ENCODE data around the gene INSRR.

Gene INSRR

DNA sequence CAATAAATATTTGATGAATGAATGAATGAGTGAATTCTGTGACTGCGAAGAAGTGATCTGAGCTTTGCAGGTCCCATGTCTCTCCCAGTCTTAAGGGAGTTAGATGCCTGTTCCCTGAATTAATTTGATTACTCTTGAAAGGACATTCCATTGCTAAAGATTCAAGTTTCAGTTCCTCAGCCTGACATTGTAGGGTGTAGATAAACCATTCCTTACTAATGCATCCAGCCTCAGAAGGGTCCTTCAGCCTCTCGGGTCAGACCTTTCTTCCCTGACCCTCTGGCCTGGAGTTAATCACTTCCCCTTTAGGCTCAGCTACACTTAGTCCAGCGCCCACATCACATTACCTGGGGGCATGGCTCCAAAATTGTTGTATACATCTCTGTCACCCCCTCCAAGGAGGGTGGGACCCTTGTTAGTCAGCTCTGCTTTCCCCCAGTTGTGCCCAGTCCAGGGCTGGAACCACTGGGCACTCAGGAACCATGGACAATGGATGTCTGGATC lies 2.6 kb downstream of the INSRR start:
- H3K27me3 ChIP-seq (ENCODE audit: control insufficient read depth, insufficient read depth, low read length), result peaks cover 91% of the 10 kb centered on the region
- H3K4me1 ChIP-seq (ENCODE audit: control insufficient read depth, insufficient read depth, low read length), result no peaks in the 10 kb centered on the region
- no peak overlapping the region for H3K4me3 ChIP-seq (ENCODE audit: low read depth, low read length)
- no peaks in the 10 kb centered on the region for H3K9me3 ChIP-seq (ENCODE audit: control insufficient read depth, insufficient read depth, low read length)
- H3K36me3 ChIP-seq (ENCODE audit: control insufficient read depth, insufficient read depth, low read length), result no peaks in the 10 kb centered on the region
- no peak overlapping the region for H3K9ac ChIP-seq (ENCODE audit: low read depth, low read length)

DNA sequence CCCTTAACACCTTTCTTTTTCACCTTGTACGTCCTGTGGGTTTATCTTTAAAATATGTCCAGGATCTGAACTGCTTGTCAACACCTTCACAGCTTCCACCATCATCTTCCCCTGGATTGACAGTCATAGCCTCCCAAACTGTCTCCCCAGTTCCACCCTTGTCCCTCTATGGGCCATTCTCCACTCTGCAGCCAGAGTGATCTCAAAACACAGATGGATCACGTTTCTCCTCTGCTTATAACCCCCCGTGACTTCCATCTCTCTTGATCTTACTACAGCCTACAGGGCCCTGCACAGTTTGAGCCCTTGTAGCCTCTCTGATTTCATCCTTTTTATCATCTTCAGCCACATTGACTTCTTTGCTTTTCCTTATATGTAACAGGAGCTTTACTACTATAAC lies 4.3 kb downstream of the INSRR start:
- Histone ChIP-seq H3K4me3 (ENCODE audit: low read depth, low read length) (no peak overlapping the region), H3K9me3 (ENCODE audit: control insufficient read depth, insufficient read depth, low read length) (no peaks in the 10 kb centered on the region), H3K4me1 (ENCODE audit: control insufficient read depth, insufficient read depth, low read length) (no peaks in the 10 kb centered on the region), H3K9ac (ENCODE audit: low read depth, low read length) (no peak overlapping the region), H3K36me3 (ENCODE audit: control insufficient read depth, insufficient read depth, low read length) (no peaks in the 10 kb centered on the region), H3K27me3 (ENCODE audit: control insufficient read depth, insufficient read depth, low read length) (peaks cover 92% of the 10 kb centered on the region)

DNA sequence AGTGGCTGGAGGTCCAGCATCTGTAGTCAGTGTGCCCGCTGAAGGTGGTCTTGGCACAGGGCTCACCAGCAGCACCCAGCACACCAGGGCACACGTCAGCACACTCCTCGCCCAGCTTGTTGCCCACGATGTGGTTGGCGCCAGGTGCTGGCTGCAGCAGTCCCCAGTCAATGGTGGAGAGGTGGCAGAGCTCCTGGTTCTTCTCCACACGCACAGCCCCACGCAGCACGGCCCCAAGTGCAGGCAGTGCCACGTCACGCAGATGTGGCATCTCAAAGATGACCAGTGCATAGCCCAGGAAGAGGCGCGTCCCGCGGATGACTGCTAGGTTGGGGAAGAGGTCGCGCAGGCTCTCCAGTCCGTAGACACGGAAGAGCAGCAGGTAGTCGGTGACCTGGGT lies 5.2 kb downstream of the INSRR start:
- Histone ChIP-seq H3K9me3 (ENCODE audit: control insufficient read depth, insufficient read depth, low read length) (no peaks in the 10 kb centered on the region), H3K9ac (ENCODE audit: low read depth, low read length) (no peak overlapping the region), H3K27me3 (ENCODE audit: control insufficient read depth, insufficient read depth, low read length) (peaks cover 92% of the 10 kb centered on the region), H3K4me1 (ENCODE audit: control insufficient read depth, insufficient read depth, low read length) (no peaks in the 10 kb centered on the region), H3K36me3 (ENCODE audit: control insufficient read depth, insufficient read depth, low read length) (no peaks in the 10 kb centered on the region), H3K4me3 (ENCODE audit: low read depth, low read length) (no peak overlapping the region)

DNA sequence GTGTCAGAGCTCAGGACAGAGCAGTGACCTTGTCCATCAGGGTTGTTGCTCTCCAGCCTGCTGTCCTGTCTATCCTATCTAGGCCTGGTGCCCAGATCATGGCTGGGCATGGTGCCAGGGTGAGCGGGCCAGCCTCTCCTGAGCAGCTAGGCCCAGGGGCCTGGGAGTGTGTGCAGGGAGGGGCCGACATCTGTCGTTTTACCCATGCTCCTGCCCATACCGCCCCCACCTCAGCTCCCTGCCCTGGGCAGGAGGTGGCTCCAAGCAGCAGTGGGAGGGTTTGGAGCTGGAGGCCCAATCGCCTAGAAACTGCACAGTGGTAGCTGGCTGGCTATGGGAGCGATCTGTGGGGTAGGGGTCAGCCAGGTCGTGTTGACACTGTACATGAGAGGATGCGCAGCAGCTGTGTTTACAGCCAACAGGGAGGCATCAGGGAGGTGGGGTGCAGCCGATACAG lies 6.5 kb downstream of the INSRR start:
- H3K36me3 ChIP-seq (ENCODE audit: control insufficient read depth, insufficient read depth, low read length), result no peaks in the 10 kb centered on the region
- peaks cover 92% of the 10 kb centered on the region for H3K27me3 ChIP-seq (ENCODE audit: control insufficient read depth, insufficient read depth, low read length)
- no peaks in the 10 kb centered on the region for H3K9me3 ChIP-seq (ENCODE audit: control insufficient read depth, insufficient read depth, low read length)
- H3K9ac ChIP-seq (ENCODE audit: low read depth, low read length), result no peak overlapping the region
- H3K4me1 ChIP-seq (ENCODE audit: control insufficient read depth, insufficient read depth, low read length), result peaks cover 3% of the 10 kb centered on the region
- no peak overlapping the region for H3K4me3 ChIP-seq (ENCODE audit: low read depth, low read length)

DNA sequence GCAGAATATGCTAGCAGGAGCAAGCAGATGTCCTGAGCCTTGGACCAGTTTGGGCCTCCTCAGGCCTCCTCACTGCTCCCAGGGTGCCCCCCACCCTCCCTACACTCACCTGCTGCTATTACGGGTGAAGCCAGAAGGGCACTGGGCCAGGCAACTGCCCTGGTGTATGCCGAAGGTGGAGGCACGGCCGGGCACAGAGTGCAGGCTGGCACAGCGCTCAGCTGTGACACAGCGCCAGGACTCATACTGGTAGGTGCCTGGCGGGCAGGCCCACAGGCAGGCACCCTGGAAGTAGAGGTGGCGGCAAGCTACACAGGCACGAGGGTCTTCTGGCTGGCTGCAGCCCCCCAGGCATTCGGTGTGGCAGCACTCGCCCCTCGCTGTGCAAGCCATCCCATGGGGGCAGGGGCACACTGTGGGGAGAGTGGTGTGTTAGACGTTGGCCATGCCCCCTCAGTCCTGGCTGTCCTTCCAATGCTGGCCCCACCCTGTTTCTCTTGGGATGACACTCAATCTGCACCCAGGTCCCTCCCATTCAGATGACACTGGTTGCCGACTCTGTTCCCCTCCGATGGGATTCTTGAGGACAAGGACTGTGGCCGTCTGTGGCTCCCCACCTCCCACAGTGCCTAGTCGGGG lies 7.0 kb downstream of the INSRR start:
- no peak overlapping the region for H3K9ac ChIP-seq (ENCODE audit: low read depth, low read length)
- peaks cover 92% of the 10 kb centered on the region for H3K27me3 ChIP-seq (ENCODE audit: control insufficient read depth, insufficient read depth, low read length)
- H3K4me3 ChIP-seq (ENCODE audit: low read depth, low read length), result no peak overlapping the region
- H3K9me3 ChIP-seq (ENCODE audit: control insufficient read depth, insufficient read depth, low read length), result no peaks in the 10 kb centered on the region
- H3K4me1 ChIP-seq (ENCODE audit: control insufficient read depth, insufficient read depth, low read length), result peaks cover 3% of the 10 kb centered on the region
- H3K36me3 ChIP-seq (ENCODE audit: control insufficient read depth, insufficient read depth, low read length), result no peaks in the 10 kb centered on the region

DNA sequence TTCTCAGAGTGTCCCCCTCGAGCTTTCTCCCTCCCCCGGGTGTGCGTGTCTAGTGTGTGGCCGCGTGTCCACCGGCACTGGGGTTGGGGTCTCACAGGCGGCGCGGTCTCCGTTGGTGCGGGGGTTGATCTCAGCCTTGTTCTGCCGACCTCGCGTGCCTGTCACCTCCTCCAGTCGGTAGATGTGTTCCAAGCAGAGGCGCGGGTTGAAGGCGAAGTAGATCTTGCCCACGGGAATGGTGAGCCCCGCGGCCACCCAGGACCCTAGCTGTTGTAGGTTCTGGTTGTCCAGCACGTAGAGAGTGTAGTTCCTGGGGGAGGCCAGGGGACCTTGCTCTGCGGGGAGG lies 9.8 kb downstream of the INSRR start:
- Histone ChIP-seq H3K4me3 (ENCODE audit: low read depth, low read length) (peak overlapping the region; percentile 52), H3K4me1 (ENCODE audit: control insufficient read depth, insufficient read depth, low read length) (peaks cover 6% of the 10 kb centered on the region), H3K36me3 (ENCODE audit: control insufficient read depth, insufficient read depth, low read length) (no peaks in the 10 kb centered on the region), H3K9me3 (ENCODE audit: control insufficient read depth, insufficient read depth, low read length) (no peaks in the 10 kb centered on the region), H3K27me3 (ENCODE audit: control insufficient read depth, insufficient read depth, low read length) (peaks cover 98% of the 10 kb centered on the region), H3K9ac (ENCODE audit: low read depth, low read length) (no peak overlapping the region)

DNA sequence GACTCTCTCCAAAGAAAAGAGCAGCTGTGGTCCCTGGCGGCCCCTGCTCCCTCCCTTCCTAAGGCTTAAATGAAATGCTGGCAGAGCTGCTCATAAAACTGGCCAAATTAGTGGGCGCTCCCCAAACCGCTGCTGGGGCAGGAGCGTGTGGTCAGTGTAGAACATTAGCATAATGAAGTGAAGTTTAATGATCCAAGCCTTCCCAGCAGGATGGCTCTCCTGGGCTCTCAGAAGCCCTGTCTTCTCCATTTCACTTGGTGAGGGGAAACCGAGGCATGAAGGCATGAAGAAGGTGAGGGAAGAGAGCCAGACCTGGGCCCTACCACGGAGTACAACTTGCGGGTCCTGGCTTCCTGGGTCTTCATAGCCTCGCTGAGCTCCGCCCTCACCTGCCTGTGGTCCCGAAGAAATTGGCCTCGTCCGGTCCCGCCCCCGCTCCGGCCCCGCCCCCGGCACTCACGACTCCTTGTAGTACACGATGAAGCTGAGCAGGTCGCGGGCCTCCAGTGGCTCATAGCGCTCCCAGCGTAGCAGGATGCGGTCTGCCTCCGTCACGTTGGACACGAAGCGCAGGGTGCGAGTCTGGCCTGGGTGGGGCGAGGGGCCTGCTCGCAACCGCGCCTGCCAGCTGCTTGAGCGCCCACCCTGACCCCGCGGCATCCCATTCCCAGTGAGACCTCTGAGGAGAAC lies 10.3 kb downstream of the INSRR start:
- Histone ChIP-seq H3K9me3 (ENCODE audit: control insufficient read depth, insufficient read depth, low read length) (no peaks in the 10 kb centered on the region), H3K9ac (ENCODE audit: low read depth, low read length) (no peak overlapping the region), H3K4me1 (ENCODE audit: control insufficient read depth, insufficient read depth, low read length) (peaks cover 6% of the 10 kb centered on the region), H3K4me3 (ENCODE audit: low read depth, low read length) (peak overlapping the region; percentile 52), H3K36me3 (ENCODE audit: control insufficient read depth, insufficient read depth, low read length) (no peaks in the 10 kb centered on the region), H3K27me3 (ENCODE audit: control insufficient read depth, insufficient read depth, low read length) (peaks cover 98% of the 10 kb centered on the region)

DNA sequence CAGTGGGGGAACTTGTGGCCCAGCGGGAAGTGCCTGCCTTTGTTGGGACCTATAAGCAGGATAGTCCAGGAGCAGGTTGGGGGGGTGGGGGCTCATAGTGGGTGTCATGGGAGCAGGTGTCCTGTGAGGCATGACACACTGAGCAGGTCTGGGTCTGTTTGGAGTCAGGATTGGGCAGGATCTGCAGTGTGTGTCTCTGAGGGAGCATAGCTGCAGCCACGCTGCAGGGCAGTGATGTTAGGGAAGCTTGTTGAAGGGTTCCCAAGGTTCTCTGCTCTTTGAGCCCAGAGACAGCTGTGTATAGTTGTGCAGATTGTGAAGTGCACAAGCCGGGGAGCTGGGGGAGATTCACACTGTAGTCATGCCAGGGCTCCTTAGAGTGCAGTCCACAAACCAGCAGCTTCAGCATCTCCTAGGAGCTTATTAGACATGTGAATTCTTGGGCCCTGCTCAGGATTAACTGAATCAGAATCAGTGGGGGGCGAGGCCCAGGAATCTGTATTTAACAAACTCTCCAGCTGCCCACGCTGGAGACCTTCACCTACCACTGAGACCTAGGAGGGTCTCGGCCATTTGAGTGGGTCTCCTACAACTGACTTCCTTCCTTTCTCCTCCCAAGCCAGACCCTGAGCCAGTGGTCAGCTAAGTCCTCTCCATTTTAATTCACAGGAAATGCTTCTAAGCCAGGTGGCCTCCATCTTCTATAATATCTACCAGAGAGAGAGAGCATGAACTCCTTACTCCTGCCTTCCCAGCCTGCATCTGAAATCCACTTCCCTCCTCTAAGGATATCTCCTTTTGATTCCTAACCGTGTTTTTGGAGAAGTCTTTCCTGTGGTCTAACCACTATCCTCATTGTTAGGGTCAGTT lies 11.1 kb downstream of the INSRR start:
- Histone ChIP-seq H3K4me3 (ENCODE audit: low read depth, low read length) (peak overlapping the region; percentile 52), H3K27me3 (ENCODE audit: control insufficient read depth, insufficient read depth, low read length) (peaks cover 98% of the 10 kb centered on the region), H3K4me1 (ENCODE audit: control insufficient read depth, insufficient read depth, low read length) (peaks cover 6% of the 10 kb centered on the region), H3K9me3 (ENCODE audit: control insufficient read depth, insufficient read depth, low read length) (no peaks in the 10 kb centered on the region), H3K9ac (ENCODE audit: low read depth, low read length) (no peak overlapping the region), H3K36me3 (ENCODE audit: control insufficient read depth, insufficient read depth, low read length) (no peaks in the 10 kb centered on the region)

DNA sequence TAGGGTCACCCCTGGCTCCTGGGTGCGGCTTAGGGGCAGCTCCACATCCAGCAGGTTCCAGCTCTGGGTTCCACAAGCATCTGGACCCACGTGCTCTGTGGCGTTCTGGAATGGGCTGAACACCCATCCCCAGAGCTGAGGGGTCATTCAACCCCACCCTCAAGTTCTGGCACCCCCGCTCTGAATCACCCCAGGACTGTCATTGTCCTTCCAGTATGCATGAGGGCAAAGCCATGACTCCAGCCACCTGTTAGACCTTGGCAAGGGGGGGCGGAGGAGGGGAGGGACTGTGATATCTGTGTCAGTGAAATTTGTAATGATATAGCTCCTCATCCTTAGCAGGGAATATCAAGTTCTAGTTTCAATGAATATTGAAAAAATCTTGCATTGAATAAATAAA lies 12.3 kb downstream of the INSRR start:
- Histone ChIP-seq H3K9ac (ENCODE audit: low read depth, low read length) (no peak overlapping the region), H3K27me3 (ENCODE audit: control insufficient read depth, insufficient read depth, low read length) (peaks cover 99% of the 10 kb centered on the region), H3K36me3 (ENCODE audit: control insufficient read depth, insufficient read depth, low read length) (no peaks in the 10 kb centered on the region), H3K4me1 (ENCODE audit: control insufficient read depth, insufficient read depth, low read length) (peaks cover 6% of the 10 kb centered on the region), H3K9me3 (ENCODE audit: control insufficient read depth, insufficient read depth, low read length) (no peaks in the 10 kb centered on the region), H3K4me3 (ENCODE audit: low read depth, low read length) (peak overlapping the region; percentile 41)

DNA sequence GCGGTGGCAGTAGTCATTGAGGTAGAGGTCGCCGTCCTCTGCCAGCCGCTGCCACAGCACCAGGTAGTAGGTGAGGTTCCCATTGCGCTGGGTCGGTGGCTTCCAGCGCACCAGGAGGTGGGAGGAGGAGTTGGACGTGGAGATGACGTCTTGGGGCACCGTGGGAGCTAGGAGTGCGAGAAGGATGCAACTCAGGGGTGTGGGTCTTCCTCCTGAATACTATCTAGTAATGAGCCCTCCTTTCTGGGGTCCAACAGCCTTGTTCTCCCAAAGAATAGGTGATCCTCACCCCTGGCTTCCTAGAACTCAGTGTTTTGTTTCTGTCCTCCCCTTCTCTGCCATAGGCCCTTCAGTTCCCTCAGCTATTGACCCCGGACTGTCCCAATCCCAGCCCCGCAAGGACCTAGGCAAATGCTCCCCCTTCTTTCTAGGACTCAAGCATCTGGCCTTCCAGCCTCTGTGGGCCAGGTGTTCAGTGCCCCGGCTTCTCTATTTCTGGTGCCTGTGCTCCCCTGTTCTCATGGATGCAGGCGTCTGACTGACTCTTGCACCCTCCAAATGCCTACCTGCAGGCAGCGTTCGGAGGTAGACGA lies 12.9 kb downstream of the INSRR start:
- Histone ChIP-seq H3K9ac (ENCODE audit: low read depth, low read length) (no peak overlapping the region), H3K36me3 (ENCODE audit: control insufficient read depth, insufficient read depth, low read length) (no peaks in the 10 kb centered on the region), H3K4me1 (ENCODE audit: control insufficient read depth, insufficient read depth, low read length) (peaks cover 6% of the 10 kb centered on the region), H3K9me3 (ENCODE audit: control insufficient read depth, insufficient read depth, low read length) (no peaks in the 10 kb centered on the region), H3K4me3 (ENCODE audit: low read depth, low read length) (peak overlapping the region; percentile 41), H3K27me3 (ENCODE audit: control insufficient read depth, insufficient read depth, low read length) (peaks cover 98% of the 10 kb centered on the region)

DNA sequence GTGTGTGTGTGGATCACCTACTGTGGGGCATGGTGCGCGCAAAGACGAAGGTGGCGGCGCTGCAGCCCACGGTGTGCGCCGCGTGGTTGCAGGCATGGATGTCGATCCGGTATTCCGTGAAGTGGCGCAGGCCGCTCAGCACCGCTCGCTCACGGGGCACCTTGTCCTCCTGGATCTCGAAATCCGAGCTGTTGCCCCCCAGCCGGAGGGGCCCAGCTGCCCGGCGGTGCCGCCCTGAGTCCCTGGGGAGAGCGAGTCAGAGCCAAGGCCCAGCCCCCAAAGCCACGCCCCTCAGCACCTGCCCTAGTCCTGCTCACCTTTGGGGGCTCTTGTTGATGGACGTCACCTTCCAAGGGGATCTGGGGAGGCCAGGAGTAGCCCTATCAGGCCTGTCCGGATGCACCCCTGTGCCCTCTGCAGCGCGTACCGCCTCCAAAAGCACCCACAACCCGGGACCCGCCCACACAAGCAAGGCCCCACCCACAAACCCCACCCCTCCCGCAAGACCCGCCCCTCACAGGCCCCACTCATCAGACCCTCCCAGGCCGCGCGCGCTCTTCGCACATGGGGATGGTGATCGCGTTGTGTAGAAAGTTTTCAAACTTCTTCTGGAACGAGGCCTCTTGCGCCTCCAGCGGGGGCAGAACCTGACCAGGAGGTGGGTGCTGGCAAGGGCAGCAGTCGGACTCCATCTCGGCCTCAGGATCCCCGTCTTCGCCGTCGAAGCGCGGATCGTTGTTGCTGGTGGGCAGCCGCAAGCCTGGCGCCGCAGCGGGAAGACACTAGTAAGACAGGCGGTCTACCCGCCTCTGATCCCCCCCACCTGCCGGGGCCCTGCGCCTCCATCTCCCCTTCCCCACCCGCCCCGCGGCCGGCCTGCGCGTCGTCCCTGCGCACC lies 13.6 kb downstream of the INSRR start:
- H3K36me3 ChIP-seq (ENCODE audit: control insufficient read depth, insufficient read depth, low read length), result no peaks in the 10 kb centered on the region
- peaks cover 90% of the 10 kb centered on the region for H3K27me3 ChIP-seq (ENCODE audit: control insufficient read depth, insufficient read depth, low read length)
- no peaks in the 10 kb centered on the region for H3K9me3 ChIP-seq (ENCODE audit: control insufficient read depth, insufficient read depth, low read length)
- no peak overlapping the region for H3K9ac ChIP-seq (ENCODE audit: low read depth, low read length)
- H3K4me1 ChIP-seq (ENCODE audit: control insufficient read depth, insufficient read depth, low read length), result peaks cover 6% of the 10 kb centered on the region
- H3K4me3 ChIP-seq (ENCODE audit: low read depth, low read length), result peak overlapping the region; percentile 64

All from iPS-15b (cell line).